Stimulated activated effector memory CD8-positive, alpha-beta T cell treated with anti-CD3 and anti-CD28 coated beads, Interleukin-12 subunit alpha, Interleukin-12 subunit beta, amount 100 ng/mL, for 72 hours (primary cell): ENCODE results near the gene CCNY.
A peak's percentile ranks its signal among the peaks of the same experiment; 100 is the strongest.

Source experiments
- ATAC-seq: fragments of 150-1000 bp; cut with Tn5 transposase; 2 replicates; pipeline ENCODE4 v1.10.0; 2021
- DNase-seq, 2 donors: peaks; one replicate each; pipeline ENCODE4 v3.0.0; 2021 to 2022; ENCODE audit warnings: low spot score in 2 of 2
- H3K27ac Mint-ChIP-seq: one replicate; pipeline ENCODE4 v1.8.0; 2022; ENCODE audit warnings: mild to moderate bottlenecking, mixed read lengths
- H3K36me3 Mint-ChIP-seq: one replicate; pipeline ENCODE4 v1.8.0; 2022; ENCODE audit warnings: mild to moderate bottlenecking, mixed read lengths
- H3K4me1 Mint-ChIP-seq: one replicate; pipeline ENCODE4 v1.8.0; 2022; ENCODE audit warnings: mixed read lengths
- H3K4me3 Mint-ChIP-seq: one replicate; pipeline ENCODE4 v1.8.0; 2022; ENCODE audit warnings: mild to moderate bottlenecking, mixed read lengths
- H3K9me3 Mint-ChIP-seq: one replicate; pipeline ENCODE4 v1.8.0; 2022; ENCODE audit warnings: mixed read lengths

CCNY gene

GRCh38 chr10:35493196-35494118, 157.1 kb downstream of the CCNY start:
- ATAC-seq (no peak), DNase-seq (no peak)
- Mint-ChIP-seq H3K27ac (no peak overlapping the region), H3K36me3 (peaks cover 5% of the 10 kb centered on the region), H3K4me1 (peaks cover 50% of the 10 kb centered on the region), H3K9me3 (no peaks in the 10 kb centered on the region), H3K4me3 (no peak overlapping the region)

GRCh38 chr10:35495521-35496119, 159.3 kb downstream of the CCNY start:
- Mint-ChIP-seq H3K27ac (no peak overlapping the region), H3K9me3 (no peaks in the 10 kb centered on the region), H3K4me3 (no peak overlapping the region), H3K36me3 (peaks cover 5% of the 10 kb centered on the region), H3K4me1 (peaks cover 54% of the 10 kb centered on the region)
- DNase-seq: no peak
- ATAC-seq: no peak

DNA sequence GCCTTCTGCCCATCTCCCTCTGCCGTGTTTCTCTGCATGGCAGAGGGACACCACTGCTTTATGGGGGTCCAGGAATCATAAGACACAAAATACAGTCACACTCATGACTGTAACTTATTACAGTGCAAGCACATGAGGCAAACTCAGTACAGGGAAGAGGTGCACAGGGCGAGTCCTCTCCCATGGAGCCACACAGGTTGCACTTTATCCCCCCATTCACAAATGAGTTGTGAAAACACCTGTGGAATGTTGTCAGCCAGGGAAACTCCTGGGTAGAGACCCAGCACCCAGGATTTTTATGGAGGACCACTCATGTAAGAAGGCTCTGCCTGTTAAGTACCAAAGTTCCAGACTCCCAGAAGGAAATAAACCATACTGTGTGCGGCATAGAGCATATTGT, 161.6 kb downstream of the CCNY start:
- no peak for DNase-seq
- no peaks in the 10 kb centered on the region for H3K9me3 Mint-ChIP-seq
- no peak overlapping the region for H3K27ac Mint-ChIP-seq
- H3K36me3 Mint-ChIP-seq: no peaks in the 10 kb centered on the region
- H3K4me1 Mint-ChIP-seq: peaks cover 44% of the 10 kb centered on the region
- ATAC-seq: no peak
- H3K4me3 Mint-ChIP-seq: no peak overlapping the region

DNA sequence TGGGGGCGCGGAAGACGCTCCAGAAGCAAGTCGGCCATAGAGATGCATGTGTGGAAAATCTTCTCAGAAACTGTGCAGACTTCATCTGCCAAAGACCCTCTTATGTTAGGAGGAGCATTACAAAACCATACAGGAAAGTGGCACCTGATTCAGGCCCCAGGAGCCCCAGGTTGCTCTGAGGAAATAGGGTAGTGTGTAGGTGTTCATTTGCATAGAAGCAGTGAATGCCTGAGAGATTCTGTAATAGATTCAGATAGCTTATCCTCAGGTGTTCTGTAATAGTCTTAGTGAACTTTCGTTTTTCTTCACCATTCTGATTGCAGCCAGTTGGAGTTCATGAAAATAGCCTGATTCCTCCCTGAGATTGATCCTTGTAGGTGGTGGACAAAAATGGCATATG, 162.4 kb downstream of the CCNY start:
- no peak overlapping the region for H3K27ac Mint-ChIP-seq
- H3K36me3 Mint-ChIP-seq: no peaks in the 10 kb centered on the region
- peaks cover 42% of the 10 kb centered on the region for H3K4me1 Mint-ChIP-seq
- no peak for ATAC-seq
- H3K4me3 Mint-ChIP-seq: no peak overlapping the region
- no peaks in the 10 kb centered on the region for H3K9me3 Mint-ChIP-seq
- no peak for DNase-seq

GRCh38 chr10:35501923-35502322, 165.6 kb downstream of the CCNY start:
- Mint-ChIP-seq H3K9me3 (no peaks in the 10 kb centered on the region), H3K36me3 (no peaks in the 10 kb centered on the region), H3K4me3 (no peak overlapping the region), H3K27ac (no peak overlapping the region), H3K4me1 (peaks cover 32% of the 10 kb centered on the region)
- DNase-seq (no peak), ATAC-seq (no peak)

DNA sequence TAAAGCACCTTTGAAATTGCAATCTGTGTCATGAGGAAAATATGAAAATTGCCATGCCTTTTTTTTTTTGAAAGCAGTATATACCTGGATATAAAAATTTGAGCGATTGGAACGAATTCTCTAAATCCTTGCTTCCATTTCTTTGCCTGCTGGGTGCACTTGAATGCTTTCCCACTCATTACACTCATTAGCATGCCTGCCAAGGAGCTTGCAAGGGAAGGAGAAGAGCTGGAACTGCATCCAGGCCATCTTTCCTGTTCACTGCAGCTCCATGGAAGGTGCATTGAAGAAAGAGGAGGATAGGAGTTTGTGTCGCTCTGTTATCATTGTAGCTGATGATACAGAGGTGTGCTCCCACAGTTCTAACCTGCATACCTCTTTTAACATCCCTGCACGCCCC, 166.4 kb downstream of the CCNY start:
- Mint-ChIP-seq H3K9me3 (no peaks in the 10 kb centered on the region), H3K27ac (no peak overlapping the region), H3K36me3 (no peaks in the 10 kb centered on the region), H3K4me1 (peaks cover 33% of the 10 kb centered on the region), H3K4me3 (no peak overlapping the region)
- ATAC-seq: no peak
- no peak for DNase-seq

DNA sequence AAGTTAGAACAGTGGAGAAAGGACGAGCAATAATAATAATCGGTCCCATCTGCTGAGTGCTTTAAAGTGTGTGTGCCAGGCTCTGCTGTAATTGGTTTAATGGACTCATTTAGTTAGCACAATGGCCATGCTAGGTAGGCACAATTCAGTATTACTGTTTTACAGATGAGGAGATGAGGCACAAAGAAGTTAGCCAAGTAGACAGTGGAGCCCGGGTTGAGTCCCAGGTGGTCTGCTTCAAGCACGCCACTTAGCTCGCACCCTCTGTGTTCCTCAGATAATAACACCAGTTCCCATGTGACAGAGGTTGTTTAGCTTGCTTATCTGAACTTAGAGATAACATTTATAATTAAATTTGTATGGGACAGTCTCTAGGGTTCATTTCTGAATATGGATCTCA, 167.3 kb downstream of the CCNY start:
- H3K9me3 Mint-ChIP-seq: no peaks in the 10 kb centered on the region
- no peak overlapping the region for H3K27ac Mint-ChIP-seq
- H3K4me1 Mint-ChIP-seq: peaks cover 30% of the 10 kb centered on the region
- ATAC-seq (no peak), DNase-seq (no peak)
- H3K4me3 Mint-ChIP-seq: no peak overlapping the region
- no peaks in the 10 kb centered on the region for H3K36me3 Mint-ChIP-seq

DNA sequence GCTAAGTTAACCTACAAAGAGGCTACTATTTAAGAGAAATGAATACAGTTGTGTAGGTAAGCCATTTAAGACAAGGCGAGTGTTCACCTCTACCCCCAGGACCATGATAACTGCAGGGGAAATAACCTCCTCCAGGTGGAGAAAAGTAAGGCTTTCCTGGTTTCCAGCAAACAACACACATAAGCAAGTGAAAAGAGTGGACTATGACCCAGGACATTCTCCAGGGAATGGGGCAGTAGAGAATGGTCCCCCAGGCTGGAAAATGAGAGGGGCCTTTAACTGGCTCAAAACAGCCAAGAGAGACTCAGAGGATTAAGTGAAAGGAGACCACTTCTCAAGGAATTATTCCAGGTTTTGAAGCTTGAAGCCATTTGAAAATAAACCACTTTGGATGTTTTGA, 167.8 kb downstream of the CCNY start:
- ATAC-seq: no peak
- no peaks in the 10 kb centered on the region for H3K36me3 Mint-ChIP-seq
- no peaks in the 10 kb centered on the region for H3K9me3 Mint-ChIP-seq
- H3K4me1 Mint-ChIP-seq: peaks cover 24% of the 10 kb centered on the region
- no peak overlapping the region for H3K27ac Mint-ChIP-seq
- H3K4me3 Mint-ChIP-seq: no peak overlapping the region
- no peak for DNase-seq

GRCh38 chr10:35505241-35505873, 169.0 kb downstream of the CCNY start:
- Mint-ChIP-seq H3K27ac (no peak overlapping the region), H3K9me3 (no peaks in the 10 kb centered on the region)
- ATAC-seq: no peak

GRCh38 chr10:35506741-35507140, 170.4 kb downstream of the CCNY start:
- no peak for DNase-seq
- H3K4me1 Mint-ChIP-seq: peaks cover 33% of the 10 kb centered on the region
- no peak overlapping the region for H3K27ac Mint-ChIP-seq
- no peak for ATAC-seq
- no peaks in the 10 kb centered on the region for H3K36me3 Mint-ChIP-seq
- no peak overlapping the region for H3K4me3 Mint-ChIP-seq
- no peaks in the 10 kb centered on the region for H3K9me3 Mint-ChIP-seq

More at GRCh38 chr10:35505241-35505873, 169.0 kb downstream of the CCNY start:
- Mint-ChIP-seq H3K4me3 (no peak overlapping the region), H3K36me3 (no peaks in the 10 kb centered on the region), H3K4me1 (peaks cover 23% of the 10 kb centered on the region)
- DNase-seq: no peak

- Mint-ChIP-seq H3K9me3 (no peaks in the 10 kb centered on the region), H3K27ac (no peak overlapping the region), H3K4me3 (no peak overlapping the region), H3K4me1 (peaks cover 41% of the 10 kb centered on the region), H3K36me3 (no peaks in the 10 kb centered on the region)
- ATAC-seq (no peak), DNase-seq (no peak)
These were observed 171.3 kb downstream of the CCNY start for GRCh38 chr10:35507519-35508109.

GRCh38 chr10:35508647-35509046, 172.3 kb downstream of the CCNY start:
- DNase-seq (no peak), ATAC-seq (no peak)
- H3K4me3 Mint-ChIP-seq: no peak overlapping the region
- peaks cover 37% of the 10 kb centered on the region for H3K4me1 Mint-ChIP-seq
- H3K9me3 Mint-ChIP-seq: no peaks in the 10 kb centered on the region
- no peaks in the 10 kb centered on the region for H3K36me3 Mint-ChIP-seq
- H3K27ac Mint-ChIP-seq: no peak overlapping the region

DNA sequence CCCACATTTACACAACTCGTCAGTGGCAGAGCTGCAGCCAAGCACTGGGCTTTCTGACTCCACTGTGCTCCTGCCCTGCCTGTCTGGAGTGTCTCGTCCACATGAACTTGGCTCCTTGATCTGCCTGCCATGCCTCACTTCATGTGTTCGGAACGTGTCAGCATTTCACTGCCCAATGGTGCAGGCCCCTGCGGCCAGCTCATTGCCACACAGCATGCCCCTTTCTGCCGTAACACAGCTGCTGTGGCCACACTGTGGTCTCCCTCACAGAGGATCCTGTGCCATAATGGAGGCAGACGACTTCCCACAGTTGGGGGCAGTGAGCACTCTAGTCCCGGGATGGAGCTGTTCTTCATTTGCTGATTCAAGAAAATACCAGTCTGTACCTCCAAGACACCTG, 174.6 kb downstream of the CCNY start:
- no peak for ATAC-seq
- no peaks in the 10 kb centered on the region for H3K36me3 Mint-ChIP-seq
- no peak for DNase-seq
- H3K4me1 Mint-ChIP-seq: peaks cover 41% of the 10 kb centered on the region
- H3K27ac Mint-ChIP-seq: no peak overlapping the region
- H3K9me3 Mint-ChIP-seq: no peaks in the 10 kb centered on the region
- no peak overlapping the region for H3K4me3 Mint-ChIP-seq

DNA sequence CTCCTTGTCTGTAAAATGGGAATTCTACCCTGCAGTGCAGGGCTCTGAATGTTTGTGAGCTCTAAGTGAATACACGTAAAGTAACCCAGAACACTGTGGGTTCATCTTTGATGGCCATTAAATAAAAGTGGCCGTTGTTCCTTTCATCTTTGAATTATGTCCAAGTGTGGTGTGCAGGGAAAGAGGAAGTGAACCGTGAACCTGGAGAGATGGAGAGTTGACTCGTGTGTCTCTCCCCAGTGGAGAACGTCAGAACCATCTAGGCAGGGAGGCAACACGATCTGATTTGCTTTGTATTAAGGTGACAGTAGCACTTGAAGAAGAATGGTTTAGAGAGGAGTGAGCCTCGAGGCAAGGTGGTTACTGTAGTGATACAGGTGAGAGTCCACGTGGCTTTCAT, 175.3 kb downstream of the CCNY start:
- DNase-seq (no peak), ATAC-seq (no peak)
- Mint-ChIP-seq H3K36me3 (no peaks in the 10 kb centered on the region), H3K9me3 (no peaks in the 10 kb centered on the region), H3K4me1 (peaks cover 36% of the 10 kb centered on the region), H3K27ac (peak overlapping the region; percentile 11), H3K4me3 (no peak overlapping the region)

GRCh38 chr10:35516102-35516670, 179.9 kb downstream of the CCNY start:
- Mint-ChIP-seq H3K36me3 (no peaks in the 10 kb centered on the region), H3K4me3 (no peak overlapping the region), H3K27ac (peak overlapping the region; percentile 30), H3K4me1 (peaks cover 30% of the 10 kb centered on the region), H3K9me3 (no peaks in the 10 kb centered on the region)
- ATAC-seq: no peak
- no peak for DNase-seq
